GM10266 (cell line): ENCODE measurements around the gene CTNNA2.

Experiments used
- DNase-seq: peaks from one replicate; pipeline ENCODE4 v3.0.0; 2012; ENCODE audit errors: extremely low spot score
- CTCF ChIP-seq: IDR thresholded peaks from 2 replicates; pipeline ENCODE4 v1.5.1; 2012; ENCODE audit warnings: mild to moderate bottlenecking, low read depth; ENCODE audit not compliant: control insufficient read depth, insufficient read depth; ENCODE audit errors: missing control alignments

CTNNA2 gene

GRCh38 chr2:80475970-80476369 lies 963.1 kb downstream of the CTNNA2 start:
- DNase-seq = no peak
- TF ChIP-seq CTCF = no peak

GRCh38 chr2:80476535-80477117 lies 963.8 kb downstream of the CTNNA2 start:
- no peak for TF ChIP-seq CTCF
- no peak for DNase-seq

GRCh38 chr2:80482276-80482675 lies 969.4 kb downstream of the CTNNA2 start:
- no peak for TF ChIP-seq CTCF
- DNase-seq = no peak

- DNase-seq = no peak
- no peak for TF ChIP-seq CTCF
Observed at GRCh38 chr2:80489717-80490116, 976.9 kb downstream of the CTNNA2 start.

- no peak for DNase-seq
- no peak for TF ChIP-seq CTCF
Observed at GRCh38 chr2:80490964-80491363, 978.1 kb downstream of the CTNNA2 start.

GRCh38 chr2:80496346-80496745 lies 983.5 kb downstream of the CTNNA2 start:
- DNase-seq = no peak
- no peak for TF ChIP-seq CTCF

GRCh38 chr2:80496775-80497174 lies 983.9 kb downstream of the CTNNA2 start:
- no peak for TF ChIP-seq CTCF
- DNase-seq = no peak
